Measurements from ENCODE around the gene PLXNA2. TPM values are rescaled to one million over a fixed set of nuclear protein-coding genes. Genes with fewer than 3 reads are reported as not detected.

Gene PLXNA2
- total RNA-seq, 1 experiment from 2014 or later: 0.89 TPM

- no peak overlapping the region for H3K4me3 ChIP-seq (replicated peaks in 1 of 2; ENCODE audit: low read depth in 1 of 2, low read length in 2 of 2)
- no peaks in the 10 kb centered on the region for H3K9me2 ChIP-seq (ENCODE audit: insufficient read depth)
- H3K4me1 ChIP-seq (ENCODE audit: control insufficient read depth in 1 of 2, insufficient read depth in 2 of 2, low read length in 2 of 2): peaks cover 0 to 10% of the 10 kb centered on the region in 2 experiments; a peak in 2 of 4 replicates
- ChIA-PET RAD21 (ENCODE audit: low non-redundant PET in 1 of 2, low total read pairs in 2 of 2, uncharacterized antibody in 2 of 2, unreplicated experiment in 2 of 2) (interaction anchor here in 1 of 2 experiments (0.5 kb wide), 1 partner anchor 20 kb away, joined by 3 read pairs; no protein-coding TSS in a partner anchor), CTCF (interaction anchor here (1.2 kb wide), 1 partner anchor 68 kb away, joined by 4 read pairs; no protein-coding TSS in a partner anchor), POLR2A (no interaction called here)
- no peaks in the 10 kb centered on the region for H3K36me3 ChIP-seq (ENCODE audit: control insufficient read depth in 1 of 2, insufficient read depth in 2 of 2, low read length in 2 of 2)
- TF ChIP-seq JUND (IDR thresholded peaks at IDR 0.05): no peak
- no peak for TF ChIP-seq TCF7L2 (IDR thresholded peaks at IDR 0.05; ENCODE audit: borderline replicate concordance, extremely low read depth, insufficient read depth, insufficient read length)
- no peak for TF ChIP-seq EGR1 (IDR thresholded peaks at IDR 0.05; ENCODE audit: low read depth)
- TF ChIP-seq ELF1 (IDR thresholded peaks at IDR 0.05; ENCODE audit: borderline replicate concordance, low read depth): no peak
- TF ChIP-seq POLR2AphosphoS5 (IDR thresholded peaks at IDR 0.05; ENCODE audit: low read depth, low read length): no peak
- no peak for TF ChIP-seq CEBPB (IDR thresholded peaks at IDR 0.05; ENCODE audit: low read depth)
- no peaks in the 10 kb centered on the region for H3K27me3 ChIP-seq (ENCODE audit: insufficient read depth, low read length)
- ATAC-seq (no peak), DNase-seq (ENCODE audit: low read depth, low spot score) (no peak)
- BruUV-seq (replicated peaks): no TSS peak
- H4K20me1 ChIP-seq (ENCODE audit: insufficient read depth): no peaks in the 10 kb centered on the region
- H3K27ac ChIP-seq (ENCODE audit: low read depth, low read length): no peak overlapping the region
- intact Hi-C loops (cut with micrococcal nuclease): no loop called here
- no peak overlapping the region for H3K9ac ChIP-seq (ENCODE audit: low read length)
- no peaks in the 10 kb centered on the region for H3K9me3 ChIP-seq (ENCODE audit: control insufficient read depth in 1 of 2, insufficient read depth in 1 of 2, low read depth in 1 of 2, low read length in 2 of 2)
- no peak overlapping the region for H3K4me2 ChIP-seq (ENCODE audit: low read length)
- no peaks in the 10 kb centered on the region for H3K79me2 ChIP-seq (ENCODE audit: insufficient read depth, low read length)
- no peak overlapping the region for H2AFZ ChIP-seq (ENCODE audit: low read depth, low read length, poor library complexity, severe bottlenecking)
These were observed 44.1 kb downstream of the PLXNA2 start for GRCh38 chr1:208200116-208200515.

DNA sequence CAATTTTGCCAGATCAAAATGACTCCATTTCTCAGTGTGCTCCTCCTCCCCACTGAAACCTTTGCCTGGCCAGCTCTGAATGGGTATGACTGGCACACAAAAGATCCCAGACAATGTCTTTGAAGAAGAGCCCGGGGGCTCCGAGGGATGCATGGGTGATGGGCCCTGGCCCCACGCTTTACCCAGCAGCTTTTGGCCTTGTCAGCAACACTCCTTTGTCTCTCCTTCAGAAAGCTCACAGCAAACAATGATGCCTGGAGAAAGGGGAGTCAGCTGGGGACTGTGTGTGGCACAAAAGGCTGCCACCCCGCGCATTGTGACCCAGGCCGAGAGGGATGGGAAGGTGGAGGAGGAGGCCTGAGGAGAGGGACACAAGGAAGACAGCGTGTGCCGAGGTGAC lies 45.9 kb downstream of the PLXNA2 start:
- CTCF ChIA-PET: interaction anchor here (0.5 kb wide), 1 partner anchor 55 kb away, joined by 3 read pairs; no protein-coding TSS in a partner anchor
- no peaks in the 10 kb centered on the region for H3K9me2 ChIP-seq (ENCODE audit: insufficient read depth)

More for the DNA sequence above, 45.9 kb downstream of the PLXNA2 start:
- intact Hi-C loops (cut with micrococcal nuclease): no loop called here
- BruUV-seq (replicated peaks): no TSS peak
- no peak overlapping the region for H3K27ac ChIP-seq (ENCODE audit: low read depth, low read length)
- no peak overlapping the region for H2AFZ ChIP-seq (ENCODE audit: low read depth, low read length, poor library complexity, severe bottlenecking)
- H3K27me3 ChIP-seq (ENCODE audit: insufficient read depth, low read length): no peaks in the 10 kb centered on the region
- TF ChIP-seq, protein P1, sequence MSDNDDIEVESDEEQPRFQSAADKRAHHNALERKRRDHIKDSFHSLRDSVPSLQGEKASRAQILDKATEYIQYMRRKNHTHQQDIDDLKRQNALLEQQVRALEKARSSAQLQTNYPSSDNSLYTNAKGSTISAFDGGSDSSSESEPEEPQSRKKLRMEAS (IDR thresholded peaks at IDR 0.05): no peak
- TF ChIP-seq EZH2phosphoT487 (IDR thresholded peaks at IDR 0.05; ENCODE audit: borderline replicate concordance) (no peak), ZNF274 (IDR thresholded peaks at IDR 0.05; ENCODE audit: low read depth, low read length) (no peak), TCF7L2 (IDR thresholded peaks at IDR 0.05; ENCODE audit: borderline replicate concordance, extremely low read depth, insufficient read depth, insufficient read length) (no peak), CBX3 (IDR thresholded peaks at IDR 0.05; ENCODE audit: low read depth) (no peak), EGR1 (IDR thresholded peaks at IDR 0.05; ENCODE audit: low read depth) (no peak), ELF1 (IDR thresholded peaks at IDR 0.05; ENCODE audit: borderline replicate concordance, low read depth) (no peak), RAD21 (IDR thresholded peaks at IDR 0.05; ENCODE audit: low read depth) (no peak)
- TF ChIP-seq, protein P2, sequence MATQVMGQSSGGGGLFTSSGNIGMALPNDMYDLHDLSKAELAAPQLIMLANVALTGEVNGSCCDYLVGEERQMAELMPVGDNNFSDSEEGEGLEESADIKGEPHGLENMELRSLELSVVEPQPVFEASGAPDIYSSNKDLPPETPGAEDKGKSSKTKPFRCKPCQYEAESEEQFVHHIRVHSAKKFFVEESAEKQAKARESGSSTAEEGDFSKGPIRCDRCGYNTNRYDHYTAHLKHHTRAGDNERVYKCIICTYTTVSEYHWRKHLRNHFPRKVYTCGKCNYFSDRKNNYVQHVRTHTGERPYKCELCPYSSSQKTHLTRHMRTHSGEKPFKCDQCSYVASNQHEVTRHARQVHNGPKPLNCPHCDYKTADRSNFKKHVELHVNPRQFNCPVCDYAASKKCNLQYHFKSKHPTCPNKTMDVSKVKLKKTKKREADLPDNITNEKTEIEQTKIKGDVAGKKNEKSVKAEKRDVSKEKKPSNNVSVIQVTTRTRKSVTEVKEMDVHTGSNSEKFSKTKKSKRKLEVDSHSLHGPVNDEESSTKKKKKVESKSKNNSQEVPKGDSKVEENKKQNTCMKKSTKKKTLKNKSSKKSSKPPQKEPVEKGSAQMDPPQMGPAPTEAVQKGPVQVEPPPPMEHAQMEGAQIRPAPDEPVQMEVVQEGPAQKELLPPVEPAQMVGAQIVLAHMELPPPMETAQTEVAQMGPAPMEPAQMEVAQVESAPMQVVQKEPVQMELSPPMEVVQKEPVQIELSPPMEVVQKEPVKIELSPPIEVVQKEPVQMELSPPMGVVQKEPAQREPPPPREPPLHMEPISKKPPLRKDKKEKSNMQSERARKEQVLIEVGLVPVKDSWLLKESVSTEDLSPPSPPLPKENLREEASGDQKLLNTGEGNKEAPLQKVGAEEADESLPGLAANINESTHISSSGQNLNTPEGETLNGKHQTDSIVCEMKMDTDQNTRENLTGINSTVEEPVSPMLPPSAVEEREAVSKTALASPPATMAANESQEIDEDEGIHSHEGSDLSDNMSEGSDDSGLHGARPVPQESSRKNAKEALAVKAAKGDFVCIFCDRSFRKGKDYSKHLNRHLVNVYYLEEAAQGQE (IDR thresholded peaks at IDR 0.05; ENCODE audit: low read depth): no peak
- peaks cover 0 to 10% of the 10 kb centered on the region in 2 experiments; a peak in 2 of 4 replicates for H3K4me1 ChIP-seq (ENCODE audit: control insufficient read depth in 1 of 2, insufficient read depth in 2 of 2, low read length in 2 of 2)
- no peaks in the 10 kb centered on the region for H4K20me1 ChIP-seq (ENCODE audit: insufficient read depth)
- H3K79me2 ChIP-seq (ENCODE audit: insufficient read depth, low read length): no peaks in the 10 kb centered on the region
- no peak for ATAC-seq
- no peaks in the 10 kb centered on the region for H3K9me3 ChIP-seq (ENCODE audit: control insufficient read depth in 1 of 2, insufficient read depth in 1 of 2, low read depth in 1 of 2, low read length in 2 of 2)
- DNase-seq (ENCODE audit: low read depth, low spot score): no peak
- H3K4me2 ChIP-seq (ENCODE audit: low read length): no peak overlapping the region
- H3K36me3 ChIP-seq (ENCODE audit: control insufficient read depth in 1 of 2, insufficient read depth in 2 of 2, low read length in 2 of 2): no peaks in the 10 kb centered on the region
- ChIA-PET POLR2A (no interaction called here), RAD21 (ENCODE audit: low non-redundant PET in 1 of 2, low total read pairs in 2 of 2, uncharacterized antibody in 2 of 2, unreplicated experiment in 2 of 2) (no interaction called here)
- H3K4me3 ChIP-seq (replicated peaks in 1 of 2; ENCODE audit: low read depth in 1 of 2, low read length in 2 of 2): no peak overlapping the region
- H3K9ac ChIP-seq (ENCODE audit: low read length): no peak overlapping the region

All from HCT116 (cell line).